Left lobe of liver (tissue), 2 donors: ENCODE measurements around the gene SF3A2. TPM values are rescaled to one million over a fixed set of nuclear protein-coding genes. Genes with fewer than 3 reads are reported as not detected.
"Not testable (repeated sequence)": the region's sequence is repeated elsewhere in the genome, so short reads cannot be mapped to it uniquely, and the experiment has no call there.

Experiments used
- ATAC-seq: fragments of 200-7000 bp; cut with Tn5 transposase; one replicate; pipeline ENCODE4 v1.9.1; 2020; ENCODE audit warnings: mild to moderate bottlenecking, moderate library complexity
- DNase-seq: peaks from one replicate; pipeline ENCODE4 v3.0.0-alpha.2; 2020; ENCODE audit warnings: low spot score
- total RNA-seq: library from RNA; stranded (reverse); gene quantifications from one replicate; pipeline ENCODE4 v1.2.1, GENCODE V29; 2021
- donor health status: DM: no; HTN: no; CAD: no; lungs with moderate emphysema.
- donor health status: DM: no; HTN: yes; CAD: no.

Gene SF3A2, protein sequence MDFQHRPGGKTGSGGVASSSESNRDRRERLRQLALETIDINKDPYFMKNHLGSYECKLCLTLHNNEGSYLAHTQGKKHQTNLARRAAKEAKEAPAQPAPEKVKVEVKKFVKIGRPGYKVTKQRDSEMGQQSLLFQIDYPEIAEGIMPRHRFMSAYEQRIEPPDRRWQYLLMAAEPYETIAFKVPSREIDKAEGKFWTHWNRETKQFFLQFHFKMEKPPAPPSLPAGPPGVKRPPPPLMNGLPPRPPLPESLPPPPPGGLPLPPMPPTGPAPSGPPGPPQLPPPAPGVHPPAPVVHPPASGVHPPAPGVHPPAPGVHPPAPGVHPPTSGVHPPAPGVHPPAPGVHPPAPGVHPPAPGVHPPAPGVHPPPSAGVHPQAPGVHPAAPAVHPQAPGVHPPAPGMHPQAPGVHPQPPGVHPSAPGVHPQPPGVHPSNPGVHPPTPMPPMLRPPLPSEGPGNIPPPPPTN
- total RNA-seq = 19.0 TPM

DNA sequence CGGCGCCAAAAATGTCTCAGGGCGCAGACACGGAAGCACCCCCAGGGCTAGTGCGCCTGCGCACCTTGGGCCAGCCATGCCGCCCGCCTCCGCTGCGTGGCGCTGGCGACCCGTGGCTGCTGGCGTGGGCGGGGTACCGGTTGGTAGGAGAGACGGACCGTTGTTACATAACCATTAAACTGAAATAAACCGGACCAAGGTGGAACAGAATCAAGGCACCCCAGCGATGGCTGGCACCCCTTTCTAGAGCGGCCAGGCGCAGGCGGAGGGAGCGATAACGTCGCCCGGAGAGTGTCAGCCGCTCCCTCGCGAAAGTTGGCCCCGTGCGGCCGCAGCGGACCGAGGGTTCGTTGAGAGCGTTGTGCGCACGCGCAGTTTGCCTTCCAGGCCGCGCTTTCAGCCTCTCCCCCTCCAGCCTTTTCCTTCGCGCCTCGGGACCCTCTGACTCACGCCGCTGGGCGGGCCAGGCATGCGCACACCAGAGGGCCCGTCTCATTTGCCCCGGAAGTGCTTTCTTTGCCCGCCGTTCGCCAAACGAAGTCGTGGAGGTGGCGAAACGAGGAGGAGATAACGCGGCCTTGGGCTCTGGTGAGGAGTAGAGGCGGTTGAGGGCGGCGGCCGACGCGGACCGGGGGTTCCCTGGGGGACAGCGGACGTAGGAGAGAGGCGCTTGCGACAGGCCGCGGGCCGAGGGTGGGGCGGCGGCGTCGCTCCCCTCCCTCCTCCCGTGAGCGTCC, at the start of gene SF3A2, which contains the start of gene PLEKHJ1:
Gene SF3A2 (plus strand): TSS at position 511 of the 737 bp plus-strand sequence. CDS start 6,595 bp downstream, outside the sequence.
Gene PLEKHJ1 (minus strand): TSS at position 16 of the 737 bp plus-strand sequence. CDS start 81 bp downstream, outside the sequence.
- peak; percentile 89 for ATAC-seq
- DNase-seq = peak; percentile 97

DNA sequence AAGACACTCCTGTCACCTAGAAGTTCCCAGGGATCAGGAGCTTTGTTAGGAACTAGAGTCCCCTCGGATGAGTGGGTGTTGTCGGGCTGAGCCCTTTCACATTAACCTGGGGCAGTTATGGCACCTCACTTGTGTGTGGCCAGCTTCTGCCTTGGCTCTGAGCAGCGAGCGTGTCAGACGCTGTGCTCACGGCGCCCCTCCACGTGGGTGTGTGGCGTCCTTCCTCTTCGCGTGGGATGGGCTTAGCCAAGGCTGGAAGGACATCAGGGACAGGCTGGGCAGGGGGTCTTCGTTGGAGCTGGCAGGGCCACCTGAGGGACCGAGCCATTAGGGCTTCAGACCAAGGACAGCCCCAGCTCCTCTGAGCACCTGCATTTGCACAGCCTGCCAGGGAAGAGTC, 49.5 kb upstream of the SF3A2 start:
- DNase-seq (no peak), ATAC-seq (no peak)

DNA sequence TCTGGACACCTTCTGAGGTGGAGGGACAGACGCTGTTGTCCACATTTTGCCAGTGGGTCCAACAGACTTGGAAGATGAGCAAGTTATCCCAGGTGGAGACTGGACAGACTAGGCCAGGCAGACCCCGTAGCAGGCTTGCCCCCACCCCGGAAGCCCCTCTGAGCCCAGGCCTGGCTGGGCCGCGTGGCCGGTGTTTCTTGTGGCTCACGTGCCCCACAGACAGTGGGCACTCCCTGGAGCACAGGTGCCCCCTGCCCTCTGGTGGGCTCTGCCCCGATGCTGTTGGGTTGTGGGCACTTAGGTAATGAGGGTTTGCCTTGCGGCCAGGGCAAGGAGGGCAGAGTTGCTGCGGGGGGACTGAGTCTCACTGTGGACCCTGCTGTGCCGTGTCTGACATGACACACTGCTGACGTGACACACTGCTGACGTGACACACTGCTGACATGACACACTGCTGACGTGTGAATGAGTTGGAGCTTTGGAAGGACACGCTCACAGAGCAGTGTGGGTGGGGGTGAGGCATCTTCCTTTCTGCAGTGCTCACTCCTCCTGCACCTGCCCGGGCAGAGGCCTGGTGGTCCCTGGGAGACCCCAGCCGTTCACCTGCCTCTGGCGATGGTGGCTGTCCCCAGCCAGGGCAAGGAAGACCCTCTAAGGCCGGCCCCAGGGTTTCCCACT, 47.8 kb upstream of the SF3A2 start:
- ATAC-seq = no peak

DNA sequence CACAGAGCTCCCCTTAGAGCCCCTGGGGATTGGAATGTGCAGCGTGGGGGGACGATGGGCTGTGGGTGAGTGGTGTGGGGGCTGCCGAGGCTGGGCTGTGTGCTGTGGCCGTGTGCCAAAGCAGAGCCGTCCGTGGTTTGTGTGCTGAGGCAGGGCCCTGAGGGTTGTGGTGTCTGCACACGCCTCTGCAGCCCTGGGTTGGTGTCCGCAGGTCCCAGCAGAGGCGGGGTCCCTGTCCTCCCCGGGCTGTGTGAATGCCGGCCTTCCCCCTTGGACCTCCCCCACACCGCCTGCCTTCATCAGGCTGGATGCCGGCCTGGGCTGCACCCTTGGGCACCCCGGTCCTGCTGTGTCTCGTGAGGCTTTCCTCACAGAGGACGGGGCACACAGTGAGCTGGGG, 46.7 kb upstream of the SF3A2 start:
- DNase-seq (no peak), ATAC-seq (no peak)

More for the DNA sequence above, 47.8 kb upstream of the SF3A2 start:
- DNase-seq = no peak

DNA sequence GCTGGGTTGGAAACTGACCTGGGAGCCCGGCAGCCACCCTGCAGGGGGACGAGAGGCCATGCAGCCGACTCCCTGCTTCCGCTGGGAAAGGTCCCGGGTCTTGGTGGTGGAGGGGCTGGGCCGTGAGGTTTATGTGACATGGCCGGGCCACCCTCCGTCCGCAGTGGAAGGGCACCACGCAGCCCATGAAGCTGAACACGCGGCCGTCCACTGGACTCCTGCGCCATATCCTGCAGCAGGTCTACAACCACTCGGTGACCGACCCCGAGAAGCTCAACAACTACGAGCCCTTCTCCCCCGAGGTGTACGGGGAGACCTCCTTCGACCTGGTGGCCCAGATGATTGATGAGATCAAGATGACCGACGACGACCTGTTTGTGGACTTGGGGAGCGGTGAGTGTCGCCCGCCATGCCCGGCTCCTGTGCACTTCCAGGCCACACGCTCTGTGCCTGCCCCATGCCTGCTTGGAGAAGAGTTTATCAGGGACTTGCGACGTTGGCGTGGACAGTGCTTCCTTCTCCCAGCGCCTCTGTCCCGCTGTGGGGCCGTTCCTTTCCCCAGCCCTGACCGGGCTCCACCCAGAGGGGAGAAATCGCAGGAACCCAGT, 45.7 kb upstream of the SF3A2 start:
- no peak for DNase-seq
- no peak for ATAC-seq

DNA sequence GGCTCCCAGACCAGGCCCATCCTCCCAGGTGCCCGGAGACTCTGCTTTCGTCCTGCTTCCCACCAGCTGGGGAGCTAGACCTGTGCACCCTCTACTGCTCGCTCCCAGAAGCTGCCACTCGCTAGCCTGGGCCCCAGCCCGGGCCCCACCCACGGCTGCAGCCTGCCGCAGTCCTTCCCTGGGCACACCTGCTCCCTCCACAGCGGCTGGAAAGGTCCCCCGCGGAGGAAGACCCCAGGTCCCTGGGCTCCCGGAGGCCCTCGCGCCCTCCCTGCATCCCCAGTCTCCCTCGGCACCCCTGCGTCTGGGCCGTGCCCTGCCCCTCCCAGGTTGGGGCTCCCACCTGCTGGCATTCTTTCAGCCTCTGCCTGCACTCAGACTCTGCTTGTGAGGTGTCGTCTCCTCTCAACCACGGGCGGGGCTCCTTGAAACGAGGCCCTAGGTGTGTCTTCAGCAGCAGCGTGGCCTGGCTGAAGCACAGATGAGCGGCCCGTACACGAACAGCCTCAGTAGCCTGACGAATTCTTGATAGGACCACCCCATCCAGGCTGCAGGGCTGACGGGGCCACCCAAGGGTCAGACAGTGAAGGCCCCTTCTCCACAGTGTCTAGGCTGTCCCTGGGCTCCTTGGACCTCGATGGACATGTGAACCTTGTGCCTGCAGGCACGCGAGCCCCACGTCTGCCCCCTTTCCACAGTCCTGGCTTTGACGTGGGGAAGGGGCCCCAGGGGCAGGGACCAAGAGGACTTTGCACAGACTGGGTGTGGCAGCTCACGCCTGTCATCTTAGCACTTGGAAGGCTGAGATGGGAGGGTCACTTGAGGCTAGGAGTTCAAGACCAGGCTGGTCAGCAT, 44.9 kb upstream of the SF3A2 start:
- no peak for DNase-seq
- ATAC-seq = peak; percentile 11

DNA sequence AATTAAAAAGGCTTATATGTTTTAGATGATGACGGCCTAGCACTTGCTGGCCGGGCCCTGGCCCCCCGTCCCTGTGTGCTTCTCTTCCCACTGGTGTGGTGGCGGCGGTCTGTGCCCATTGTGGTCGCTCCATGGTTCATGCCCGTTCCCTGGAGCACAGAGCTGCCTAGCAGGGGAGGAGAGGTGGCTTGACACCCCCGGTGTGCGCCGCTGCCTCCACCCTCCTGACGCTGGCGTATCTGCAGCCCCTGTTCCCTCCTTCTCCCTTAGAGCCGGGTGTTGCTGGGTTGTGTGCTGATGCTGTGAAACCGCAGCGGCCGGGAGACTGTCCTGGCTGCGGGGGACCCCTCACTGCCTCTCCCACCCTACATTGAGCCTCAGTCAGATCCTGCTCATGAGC, 43.8 kb upstream of the SF3A2 start:
- no peak for ATAC-seq
- no peak for DNase-seq

DNA sequence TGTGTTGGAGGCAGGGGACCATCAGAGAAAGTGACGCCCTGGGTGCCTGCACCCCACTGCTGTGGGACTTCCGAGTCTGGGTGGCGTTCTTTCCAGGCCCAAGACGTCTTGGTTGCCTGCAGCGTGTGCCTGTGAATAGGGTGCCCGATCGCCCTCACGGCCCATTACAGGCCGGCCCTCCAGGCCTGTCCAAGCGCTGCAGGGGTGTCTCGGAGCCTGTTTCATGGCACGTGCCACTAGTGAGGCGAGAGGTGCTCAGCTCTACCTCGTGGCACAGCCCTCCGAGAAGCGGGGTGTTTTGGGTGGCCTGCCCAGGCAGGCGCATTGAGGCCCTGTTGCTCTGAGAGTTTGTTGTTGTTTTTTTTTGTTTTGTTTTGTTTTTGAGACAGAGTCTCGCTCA, 42.8 kb upstream of the SF3A2 start:
- no peak for DNase-seq
- no peak for ATAC-seq

DNA sequence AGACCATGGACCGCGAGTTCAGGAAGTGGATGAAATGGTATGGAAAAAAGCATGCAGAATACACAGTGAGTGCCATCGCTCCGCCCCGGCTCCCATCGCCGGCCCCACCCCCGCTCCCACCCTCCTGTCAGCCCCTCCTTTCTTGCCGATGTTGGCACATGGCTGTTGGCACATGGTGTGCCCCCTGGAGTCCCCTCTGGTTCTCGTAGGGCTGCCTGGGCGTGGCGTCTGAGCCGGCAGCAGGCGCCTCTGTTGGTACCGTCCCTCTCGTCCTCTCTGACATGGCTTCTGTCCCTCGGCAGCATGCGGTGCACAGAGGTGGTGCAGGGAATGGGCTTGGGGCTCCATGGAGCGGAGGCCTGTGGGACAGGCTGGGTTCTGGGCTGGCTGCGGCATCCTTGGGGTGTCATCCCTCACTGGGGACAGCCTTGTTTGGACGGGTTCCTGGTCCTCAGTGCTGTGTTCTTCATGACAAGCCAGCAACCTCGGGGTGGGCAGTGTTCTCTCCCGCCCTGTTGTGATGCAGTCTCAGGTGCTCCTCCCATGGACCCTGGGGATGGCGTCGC, 42.0 kb upstream of the SF3A2 start:
- no peak for ATAC-seq
- DNase-seq = no peak

DNA sequence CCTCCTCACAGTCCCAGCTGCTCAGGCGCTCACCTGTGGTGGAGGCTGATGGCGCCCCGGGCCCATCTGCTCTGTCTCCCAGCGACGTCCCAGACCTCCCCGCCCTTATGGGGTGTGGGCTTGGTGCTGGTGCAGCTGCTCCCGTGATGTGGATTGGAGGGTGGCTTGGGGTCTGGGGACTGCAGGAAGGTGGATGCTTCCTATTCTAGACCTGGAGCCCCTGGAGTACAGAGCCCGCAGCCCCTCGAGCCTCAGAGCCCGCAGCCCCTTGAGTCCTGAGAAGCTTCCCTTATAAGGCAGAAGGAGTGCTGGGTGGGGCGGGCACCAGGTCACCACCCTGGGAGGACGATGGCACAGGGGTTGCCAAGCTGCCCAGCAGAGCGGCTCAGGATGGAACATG, 41.3 kb upstream of the SF3A2 start:
- DNase-seq (no peak), ATAC-seq (no peak)

DNA sequence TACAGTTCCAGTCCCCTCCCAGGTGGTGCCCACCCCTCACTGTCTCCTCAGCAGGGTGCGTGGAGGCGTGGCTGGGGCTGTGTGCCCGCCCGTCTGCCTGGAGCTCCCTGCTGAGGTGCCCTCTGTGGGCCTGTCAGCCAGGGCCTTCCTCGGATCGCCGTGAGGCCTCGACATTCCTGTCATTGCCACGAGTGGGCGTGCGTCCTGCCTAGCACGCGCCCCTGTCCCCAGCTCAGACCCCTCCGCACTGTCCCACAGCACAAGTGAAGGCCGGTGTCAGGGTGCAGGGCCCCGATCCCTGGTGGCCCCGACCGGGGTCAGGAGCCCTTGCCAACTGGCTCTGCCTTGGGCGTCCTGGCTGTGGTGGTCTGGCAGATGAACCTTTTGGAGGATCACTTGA, 40.7 kb upstream of the SF3A2 start:
- DNase-seq (no peak), ATAC-seq (no peak)

DNA sequence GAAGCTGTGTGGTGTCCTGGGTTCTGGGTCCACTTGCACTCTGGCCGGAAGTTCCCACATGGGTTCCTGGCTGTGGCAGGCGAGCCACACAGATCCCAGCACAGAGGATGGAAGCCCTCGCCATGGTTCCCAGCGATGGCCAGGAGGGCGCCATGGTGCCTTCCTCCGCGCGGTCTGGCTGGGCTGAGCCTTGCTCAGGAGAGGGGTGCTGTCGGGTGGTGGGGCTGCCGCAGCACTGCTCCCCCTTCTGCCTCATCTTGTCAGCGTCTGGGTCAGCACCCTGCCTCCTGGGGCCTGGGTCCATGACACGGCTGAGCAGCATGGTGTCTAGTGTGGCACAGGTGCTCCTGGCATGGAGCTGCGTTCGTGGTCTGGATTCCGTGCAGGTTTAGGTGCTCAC, 39.4 kb upstream of the SF3A2 start:
- ATAC-seq (no peak), DNase-seq (no peak)

DNA sequence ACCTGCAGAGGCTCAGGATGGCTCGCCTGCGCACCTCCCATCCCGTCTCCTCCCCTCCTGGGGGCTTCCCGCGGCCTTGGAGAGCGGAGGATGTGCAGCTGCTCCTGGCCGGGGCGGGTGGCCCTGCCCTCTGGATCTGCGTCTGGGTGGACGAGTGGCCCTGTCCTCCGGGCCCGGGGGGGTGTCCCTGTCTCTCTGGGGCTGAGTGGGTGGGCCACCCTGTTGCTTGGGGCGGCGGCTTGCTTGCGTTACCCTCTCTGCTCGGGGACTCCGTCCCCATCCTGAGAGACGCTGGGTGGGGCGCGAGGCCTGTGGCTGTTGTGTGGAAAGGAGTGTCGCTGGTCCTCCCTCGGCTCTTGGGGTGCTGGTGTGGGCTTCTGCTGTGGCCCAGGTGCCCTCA, 38.3 kb upstream of the SF3A2 start:
- no peak for DNase-seq
- ATAC-seq = no peak

DNA sequence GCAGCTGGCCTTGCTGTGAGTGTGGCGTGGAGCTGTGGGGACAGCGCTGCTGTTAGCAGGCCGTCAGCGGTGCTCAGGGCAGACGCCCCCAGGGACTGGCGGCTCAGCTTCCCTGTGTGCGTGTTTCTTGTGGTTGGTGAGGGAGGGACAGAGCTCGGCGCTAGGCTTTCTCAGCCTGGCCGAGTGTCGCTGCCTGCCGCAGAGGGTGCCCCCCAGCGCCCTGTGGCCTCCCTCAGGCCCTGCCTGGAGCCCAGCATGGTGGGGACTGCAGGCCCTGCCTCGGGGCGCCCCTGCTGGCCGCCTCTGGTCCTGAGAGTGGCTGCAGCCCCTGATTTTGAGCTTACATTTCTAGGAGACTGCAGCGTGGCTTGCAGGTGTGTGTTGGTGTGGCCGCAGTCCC, 37.4 kb upstream of the SF3A2 start:
- no peak for ATAC-seq

DNA sequence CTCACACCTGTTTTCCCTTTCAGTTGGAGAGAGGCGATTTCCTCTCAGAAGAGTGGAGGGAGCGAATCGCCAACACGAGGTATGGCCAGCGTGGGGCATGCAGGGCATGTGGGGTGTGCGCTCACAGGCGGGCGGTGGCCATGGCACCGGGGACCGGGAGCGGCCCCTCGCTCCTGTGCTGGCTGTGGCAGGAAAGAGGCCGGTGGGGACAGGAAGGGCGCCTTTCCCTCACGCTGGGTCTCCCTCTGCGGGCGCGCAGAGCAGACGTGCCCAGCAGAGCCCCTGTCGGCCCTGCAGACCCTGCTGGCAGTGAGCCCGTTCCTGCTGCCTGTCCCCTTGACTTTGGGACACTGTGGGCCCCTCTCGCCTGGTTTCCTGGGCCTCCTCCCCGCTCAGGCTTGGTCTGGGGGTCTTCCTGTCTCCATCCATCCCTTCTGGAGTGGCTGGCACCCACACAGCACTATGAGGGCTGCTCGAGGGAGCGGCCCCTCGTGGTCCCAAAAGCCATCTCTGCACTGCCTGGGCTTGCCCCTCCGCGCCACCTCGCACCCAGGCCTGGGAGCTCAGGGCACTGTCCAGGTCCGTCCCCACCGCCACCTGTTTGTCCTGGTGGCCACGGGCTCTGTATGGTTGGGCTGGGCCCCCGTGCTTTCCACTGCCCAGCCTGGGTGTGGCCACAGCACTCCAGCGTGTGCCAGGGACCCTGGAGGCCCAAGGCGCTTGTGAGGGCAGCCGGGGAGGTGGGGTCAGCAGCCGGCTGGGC, 36.6 kb upstream of the SF3A2 start:
- ATAC-seq (no peak), DNase-seq (no peak)

More for the DNA sequence above, 37.4 kb upstream of the SF3A2 start:
- no peak for DNase-seq

DNA sequence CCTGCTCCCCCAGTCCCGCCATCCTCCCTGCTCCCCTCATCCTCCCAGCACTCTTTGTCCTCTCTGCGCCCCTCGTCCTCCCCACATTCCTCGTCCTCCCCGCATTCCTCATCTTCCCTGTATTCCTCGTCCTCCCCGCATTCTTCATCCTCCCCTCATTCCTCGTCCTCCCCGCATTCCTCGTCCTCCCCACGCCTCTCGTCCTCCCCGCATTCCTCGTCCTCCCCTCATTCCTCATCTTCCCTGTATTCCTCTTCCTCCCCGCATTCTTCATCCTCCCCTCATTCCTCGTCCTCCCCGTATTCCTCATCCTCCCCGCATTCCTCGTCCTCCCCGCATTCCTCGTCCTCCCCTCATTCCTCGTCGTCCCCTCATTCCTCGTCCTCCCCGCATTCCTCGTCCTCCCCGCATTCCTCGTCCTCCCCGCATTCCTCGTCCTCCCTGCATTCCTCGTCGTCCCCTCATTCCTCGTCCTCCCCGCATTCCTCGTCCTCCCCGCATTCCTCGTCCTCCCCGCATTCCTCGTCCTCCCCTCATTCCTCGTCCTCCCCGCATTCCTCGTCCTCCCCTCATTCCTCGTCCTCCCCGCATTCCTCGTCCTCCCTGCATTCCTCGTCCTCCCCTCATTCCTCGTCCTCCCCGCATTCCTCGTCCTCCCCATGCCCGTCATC, 35.9 kb upstream of the SF3A2 start:
- ATAC-seq, DNase-seq: not testable (repeated sequence)

DNA sequence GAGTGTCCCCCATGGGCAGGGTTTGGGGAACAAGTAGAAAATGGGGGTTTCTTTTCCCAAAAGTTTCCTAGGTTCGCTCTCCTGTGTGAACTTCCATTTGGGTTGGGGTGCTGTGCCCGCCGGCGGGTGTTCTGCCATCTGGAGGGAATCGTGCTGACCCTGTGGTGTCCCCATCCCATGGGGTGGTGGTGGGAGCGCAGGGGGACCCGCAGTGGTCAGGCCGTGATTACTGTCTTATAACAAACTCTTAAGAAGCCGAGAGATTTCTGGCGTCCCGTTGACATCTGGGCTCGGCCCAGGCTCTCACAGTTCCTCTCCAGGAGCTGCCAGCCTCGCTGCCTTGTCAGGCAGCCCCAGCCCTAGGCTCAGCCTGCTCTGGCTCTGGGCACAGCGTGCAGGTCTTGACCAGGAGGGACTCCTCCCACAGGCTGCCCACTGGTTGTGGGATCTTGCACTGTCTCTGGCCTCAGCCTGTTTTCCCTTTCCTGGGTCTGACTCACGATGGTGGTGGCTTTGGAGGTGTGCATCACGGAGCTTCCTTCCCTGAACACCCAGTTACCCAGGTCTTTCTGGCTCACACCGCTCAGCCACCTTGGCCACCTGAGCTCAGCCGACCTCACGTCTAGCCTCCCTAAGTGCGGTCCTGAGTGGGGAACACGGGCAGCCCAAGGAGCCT, 35.0 kb upstream of the SF3A2 start:
- DNase-seq = no peak
- no peak for ATAC-seq

DNA sequence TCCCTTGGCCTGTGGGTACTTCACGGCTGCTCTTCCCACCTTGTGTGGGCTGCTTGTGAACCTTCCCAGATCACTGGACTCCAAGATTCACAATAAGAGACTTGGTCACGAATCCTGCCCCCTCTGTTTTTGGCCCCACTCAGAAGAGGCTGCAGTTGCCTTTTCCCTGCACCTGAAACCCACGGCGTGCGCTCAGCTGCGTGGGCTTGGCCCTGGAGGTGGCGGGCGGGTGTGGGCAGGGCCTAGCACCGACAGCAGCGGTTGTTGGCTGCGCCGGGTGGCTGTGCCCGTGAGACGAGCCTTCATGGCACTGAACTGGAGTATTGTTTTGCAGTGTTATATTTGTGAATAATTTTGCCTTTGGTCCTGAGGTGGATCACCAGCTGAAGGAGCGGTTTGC, 34.3 kb upstream of the SF3A2 start:
- DNase-seq = no peak
- no peak for ATAC-seq
